GM19193 (cell line): ENCODE results near the gene MAPKAP1.

Source experiments
- POLR2A ChIP-seq: IDR thresholded peaks from 4 replicates; pipeline ENCODE4 v1.6.1; 2011; ENCODE audit not compliant: insufficient read depth, insufficient read length; ENCODE audit errors: extremely low read depth

Gene MAPKAP1

GRCh38 chr9:125745682-125746016 lies 38.6 kb upstream of the MAPKAP1 start:
- TF ChIP-seq POLR2A: no peak

DNA sequence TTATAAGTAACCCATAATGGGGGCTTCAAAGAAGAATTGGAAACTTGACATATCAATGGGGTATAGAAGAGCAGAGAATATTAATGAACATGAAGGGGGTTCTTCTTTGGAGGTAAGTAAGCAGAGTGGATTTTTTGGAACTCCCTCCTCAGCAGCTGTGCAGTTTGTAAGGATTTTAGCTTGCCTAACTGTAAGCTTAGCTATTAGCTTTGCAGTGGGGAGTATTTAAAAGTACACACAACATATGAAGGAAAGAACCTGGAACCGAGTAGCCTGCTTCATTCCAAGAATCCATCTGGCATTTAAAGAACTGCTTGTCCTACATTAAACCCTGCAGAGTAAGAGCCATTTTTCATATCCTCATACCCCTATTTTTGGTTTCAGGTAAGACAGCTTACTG lies 38.0 kb upstream of the MAPKAP1 start:
- no peak for TF ChIP-seq POLR2A

DNA sequence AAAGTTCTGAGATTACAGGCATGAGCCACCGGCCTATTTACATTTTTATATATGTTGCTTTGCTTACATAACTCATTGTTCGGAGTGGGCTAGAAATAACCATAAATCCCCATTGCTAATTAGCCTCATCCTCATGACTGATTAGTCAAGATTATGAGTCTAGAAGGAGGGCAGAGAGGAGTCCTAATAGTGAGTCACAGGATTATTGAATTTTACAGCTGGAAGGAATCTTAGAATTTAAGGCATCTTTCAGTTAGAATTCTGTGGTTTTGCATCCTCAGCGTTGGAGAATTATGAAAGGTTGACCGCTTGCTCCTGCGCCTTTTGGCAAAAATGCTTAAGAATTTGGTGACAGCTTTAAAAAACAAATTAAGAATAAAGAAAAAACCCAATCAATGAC lies 37.6 kb upstream of the MAPKAP1 start:
- no peak for TF ChIP-seq POLR2A

DNA sequence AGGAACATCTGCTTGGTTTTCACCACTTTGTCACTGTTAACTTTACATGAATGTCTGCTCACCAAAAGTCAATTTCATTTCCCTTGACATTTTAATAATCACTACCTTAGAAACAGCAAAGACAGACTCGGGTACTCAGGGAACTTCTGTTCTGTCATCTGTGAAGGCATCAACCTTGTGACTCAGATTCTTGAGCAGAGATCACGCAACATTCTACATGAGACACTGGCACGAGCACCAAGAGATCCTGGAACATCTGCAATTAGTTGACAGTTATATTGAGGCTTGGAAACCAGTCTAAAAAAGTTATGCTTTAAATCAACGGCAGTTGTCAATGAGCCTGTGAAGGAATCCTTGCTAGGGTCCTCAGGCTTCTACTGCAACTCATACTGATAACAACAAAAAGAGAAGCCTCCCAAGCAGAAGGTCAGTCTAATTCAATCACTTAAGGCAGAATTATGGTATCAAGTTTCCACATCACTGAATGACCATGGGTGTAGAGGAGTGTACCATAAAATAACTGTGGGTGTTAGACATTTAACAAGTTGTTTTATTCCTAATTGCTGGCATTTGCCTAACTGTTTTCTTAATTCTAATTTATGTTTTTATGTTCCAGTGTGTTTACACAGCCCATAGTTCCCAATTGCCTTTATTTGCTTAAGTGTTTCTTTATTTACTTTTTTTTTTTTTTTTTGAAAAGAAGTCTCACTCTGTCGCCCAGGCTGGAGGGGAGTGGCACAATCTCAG lies 36.8 kb upstream of the MAPKAP1 start:
- no peak for TF ChIP-seq POLR2A

DNA sequence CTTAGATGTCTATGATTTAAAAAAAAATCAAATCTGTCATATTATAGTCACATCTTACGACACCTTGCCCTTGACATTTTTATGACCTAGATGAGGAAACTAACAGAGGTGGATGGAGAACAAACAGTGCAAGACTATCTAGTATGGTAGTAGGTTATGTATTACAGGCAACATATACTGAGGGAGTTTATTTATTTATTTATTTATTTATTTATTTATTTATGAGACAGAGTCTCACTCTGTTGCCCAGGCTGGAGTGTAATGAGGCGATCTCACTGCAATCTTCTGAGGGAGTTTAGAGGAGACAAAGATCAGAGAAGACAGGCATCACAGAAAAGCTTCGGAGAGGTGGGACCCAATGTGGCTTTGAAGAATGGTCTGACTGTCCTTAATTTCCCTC lies 35.6 kb upstream of the MAPKAP1 start:
- TF ChIP-seq POLR2A: no peak

DNA sequence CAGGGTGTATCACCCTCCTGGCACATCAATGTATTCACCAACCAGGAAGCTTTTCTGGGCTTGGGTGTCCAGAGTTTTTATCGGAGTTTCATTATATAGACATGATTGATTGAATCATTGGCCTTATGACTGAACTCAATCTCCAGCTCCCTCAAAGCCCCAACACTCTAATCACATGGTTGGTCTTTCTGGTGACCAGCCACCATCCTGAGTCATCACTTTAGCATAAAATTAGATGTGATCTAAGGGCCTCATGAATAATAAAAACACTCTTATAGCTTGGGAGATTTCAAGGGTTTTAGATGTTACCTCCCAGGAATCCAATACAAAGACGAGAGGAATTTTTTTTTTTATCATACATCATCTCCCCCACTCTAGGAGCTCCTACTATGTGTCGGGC lies 32.4 kb upstream of the MAPKAP1 start:
- no peak for TF ChIP-seq POLR2A

DNA sequence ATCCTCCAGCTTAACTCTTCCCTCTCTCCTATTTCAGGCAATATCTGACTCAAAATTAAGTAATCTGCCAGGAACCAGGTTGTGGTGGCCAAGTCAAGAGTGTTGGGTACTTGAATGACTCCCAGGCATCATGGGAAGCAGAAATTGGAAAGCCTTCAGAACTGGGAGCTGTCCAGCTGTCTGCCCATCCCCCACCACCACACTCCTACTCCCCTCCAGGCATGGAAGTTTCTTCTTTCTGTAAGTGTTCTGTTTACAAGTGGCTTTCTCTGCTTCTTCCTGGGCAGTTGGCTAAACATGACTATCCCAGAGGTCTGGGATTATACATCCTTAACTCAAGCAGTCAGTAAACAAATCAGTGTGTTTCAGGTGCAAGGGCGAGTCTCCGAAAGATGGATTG lies 25.6 kb upstream of the MAPKAP1 start:
- TF ChIP-seq POLR2A: no peak

- TF ChIP-seq POLR2A: no peak
These were observed 23.2 kb upstream of the MAPKAP1 start for GRCh38 chr9:125730168-125730567.

- no peak for TF ChIP-seq POLR2A
These were observed 19.6 kb upstream of the MAPKAP1 start for GRCh38 chr9:125726456-125727132.

- TF ChIP-seq POLR2A: no peak
These were observed 430 bp upstream of the MAPKAP1 start for GRCh38 chr9:125707472-125707804.

GRCh38 chr9:125705893-125706292 lies 1.1 kb downstream of the MAPKAP1 start:
- TF ChIP-seq POLR2A: no peak

DNA sequence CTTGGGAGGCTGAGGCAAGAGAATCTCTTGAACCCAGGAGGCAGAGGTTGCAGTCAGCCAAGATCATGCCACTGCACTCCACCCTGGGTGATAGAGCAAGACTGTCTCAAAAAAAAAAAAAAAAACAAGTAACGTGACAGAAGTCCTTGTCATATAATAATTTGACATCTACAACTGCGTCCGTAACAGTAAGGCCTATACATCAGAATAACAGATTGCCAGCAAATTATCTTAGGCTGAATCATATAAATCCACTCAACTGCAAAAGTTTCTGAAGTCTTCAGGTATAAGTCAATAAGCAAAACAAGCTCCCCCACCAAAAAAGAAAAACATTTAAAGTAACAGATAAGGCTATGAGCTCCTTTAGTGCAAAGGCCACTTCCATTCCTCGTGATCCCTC lies 3.3 kb downstream of the MAPKAP1 start:
- TF ChIP-seq POLR2A: no peak

DNA sequence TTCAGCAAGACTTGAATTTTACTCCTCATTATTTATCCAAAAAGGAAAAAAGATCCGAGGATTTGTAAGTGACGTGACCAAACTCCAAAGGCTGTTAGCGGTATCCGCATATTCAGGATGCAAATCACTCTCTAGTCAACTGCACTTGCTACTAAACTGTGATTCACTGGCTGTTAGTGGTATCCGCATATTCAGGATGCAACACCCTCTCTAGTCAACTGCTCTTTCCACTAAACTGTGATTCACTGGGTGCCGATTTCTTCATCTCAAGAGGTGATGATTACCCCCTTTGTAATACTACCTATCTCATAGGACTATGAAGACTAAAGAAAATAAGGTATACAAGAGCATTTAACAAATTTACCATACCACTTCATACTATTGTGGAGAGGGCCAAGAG lies 5.7 kb downstream of the MAPKAP1 start:
- peak; percentile 15 for TF ChIP-seq POLR2A

- no peak for TF ChIP-seq POLR2A
These were observed 6.2 kb downstream of the MAPKAP1 start for GRCh38 chr9:125700791-125701190.

DNA sequence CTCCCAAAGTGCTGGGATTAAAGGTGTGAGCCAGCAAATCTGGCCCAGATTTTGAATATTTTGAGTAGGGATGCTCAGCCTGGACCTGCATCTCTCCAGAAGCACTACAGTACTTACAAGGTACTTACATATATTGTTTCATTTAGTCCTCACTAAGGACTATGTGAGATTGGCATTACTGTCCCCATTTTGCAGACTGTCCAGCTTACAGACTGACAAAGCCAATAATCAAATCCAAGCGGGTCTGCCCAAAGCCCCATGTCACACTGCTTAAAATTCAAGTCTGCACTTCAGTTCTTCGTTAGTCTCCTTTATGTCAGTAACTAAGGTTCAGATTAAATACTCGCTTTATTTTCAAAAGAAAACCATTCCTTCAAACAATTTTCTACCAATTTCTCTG lies 7.1 kb downstream of the MAPKAP1 start:
- no peak for TF ChIP-seq POLR2A

- TF ChIP-seq POLR2A: no peak
These were observed 10.8 kb downstream of the MAPKAP1 start for GRCh38 chr9:125696106-125696647.
